Measurements from ENCODE around the gene IRF2BP1. TPM values are rescaled to one million over a fixed set of nuclear protein-coding genes. Genes with fewer than 3 reads are reported as not detected.

The IRF2BP1 gene
- total RNA-seq, 2 donors from 2014 or later = 25.0 to 25.5 TPM

DNA sequence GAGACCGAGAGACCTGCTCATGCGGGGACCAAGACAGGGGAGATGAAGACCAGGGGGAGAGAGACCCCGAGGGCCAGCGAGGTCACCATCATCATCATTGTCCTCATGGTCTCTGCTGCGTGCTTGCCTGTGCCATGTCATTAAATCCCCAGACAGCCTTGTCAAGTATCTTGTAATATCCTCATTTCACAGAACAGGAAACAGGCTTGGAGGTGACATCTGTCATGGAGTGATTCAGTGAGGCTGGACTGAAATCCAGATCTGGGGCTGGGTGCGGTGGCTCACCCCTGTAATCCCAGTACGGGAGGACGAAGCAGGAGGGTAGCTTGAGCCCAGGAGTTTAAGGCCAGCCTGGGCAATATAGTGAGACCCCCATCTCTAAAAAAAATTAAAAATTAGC is 34.5 kb upstream of the IRF2BP1 start:
- H3K4me3 ChIP-seq = no peak overlapping the region
- H3K36me3 ChIP-seq = no peaks in the 10 kb centered on the region
- no peak for DNase-seq (ENCODE audit: low spot score)
- no peaks in the 10 kb centered on the region for H3K27me3 ChIP-seq (replicated peaks; ENCODE audit: insufficient read depth)
- no peak for ATAC-seq (ENCODE audit: insufficient number of reproducible peaks, low FRiP score, low read depth)
- no peaks in the 10 kb centered on the region for H3K4me1 ChIP-seq (ENCODE audit: control insufficient read depth in 1 of 2, low read depth in 2 of 2)
- no peak overlapping the region for H3K27ac ChIP-seq
- H3K9me3 ChIP-seq = no peaks in the 10 kb centered on the region
- TF ChIP-seq, protein P1, sequence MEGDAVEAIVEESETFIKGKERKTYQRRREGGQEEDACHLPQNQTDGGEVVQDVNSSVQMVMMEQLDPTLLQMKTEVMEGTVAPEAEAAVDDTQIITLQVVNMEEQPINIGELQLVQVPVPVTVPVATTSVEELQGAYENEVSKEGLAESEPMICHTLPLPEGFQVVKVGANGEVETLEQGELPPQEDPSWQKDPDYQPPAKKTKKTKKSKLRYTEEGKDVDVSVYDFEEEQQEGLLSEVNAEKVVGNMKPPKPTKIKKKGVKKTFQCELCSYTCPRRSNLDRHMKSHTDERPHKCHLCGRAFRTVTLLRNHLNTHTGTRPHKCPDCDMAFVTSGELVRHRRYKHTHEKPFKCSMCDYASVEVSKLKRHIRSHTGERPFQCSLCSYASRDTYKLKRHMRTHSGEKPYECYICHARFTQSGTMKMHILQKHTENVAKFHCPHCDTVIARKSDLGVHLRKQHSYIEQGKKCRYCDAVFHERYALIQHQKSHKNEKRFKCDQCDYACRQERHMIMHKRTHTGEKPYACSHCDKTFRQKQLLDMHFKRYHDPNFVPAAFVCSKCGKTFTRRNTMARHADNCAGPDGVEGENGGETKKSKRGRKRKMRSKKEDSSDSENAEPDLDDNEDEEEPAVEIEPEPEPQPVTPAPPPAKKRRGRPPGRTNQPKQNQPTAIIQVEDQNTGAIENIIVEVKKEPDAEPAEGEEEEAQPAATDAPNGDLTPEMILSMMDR (IDR thresholded peaks at IDR 0.05) = no peak

DNA sequence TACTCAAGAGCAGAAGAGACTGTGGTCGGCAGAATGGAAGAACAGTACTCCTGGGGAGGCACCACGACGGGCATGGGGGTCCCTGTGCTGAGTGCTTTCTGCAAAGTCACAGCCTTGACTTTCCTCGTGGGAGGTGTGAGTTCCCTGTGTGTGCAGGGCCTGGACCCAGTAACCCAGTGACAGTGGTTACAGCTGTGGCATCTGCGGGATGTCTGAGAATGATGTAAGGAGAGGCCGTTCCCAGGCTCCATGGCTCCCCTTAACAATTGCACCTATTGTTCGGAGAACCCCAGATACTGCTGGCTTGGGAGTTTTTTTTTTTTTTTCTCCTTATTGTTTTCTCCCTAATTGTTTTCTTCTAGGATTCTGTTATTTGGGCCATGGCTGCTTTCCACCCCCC is 33.7 kb upstream of the IRF2BP1 start:
- TF ChIP-seq, protein P1 (IDR thresholded peaks at IDR 0.05) = no peak
- no peak overlapping the region for H3K27ac ChIP-seq
- no peaks in the 10 kb centered on the region for H3K27me3 ChIP-seq (replicated peaks; ENCODE audit: insufficient read depth)
- no peak for DNase-seq (ENCODE audit: low spot score)
- H3K4me3 ChIP-seq = no peak overlapping the region
- H3K36me3 ChIP-seq = no peaks in the 10 kb centered on the region
- no peaks in the 10 kb centered on the region for H3K4me1 ChIP-seq (ENCODE audit: control insufficient read depth in 1 of 2, low read depth in 2 of 2)
- H3K9me3 ChIP-seq = no peaks in the 10 kb centered on the region
- ATAC-seq (ENCODE audit: insufficient number of reproducible peaks, low FRiP score, low read depth) = no peak

DNA sequence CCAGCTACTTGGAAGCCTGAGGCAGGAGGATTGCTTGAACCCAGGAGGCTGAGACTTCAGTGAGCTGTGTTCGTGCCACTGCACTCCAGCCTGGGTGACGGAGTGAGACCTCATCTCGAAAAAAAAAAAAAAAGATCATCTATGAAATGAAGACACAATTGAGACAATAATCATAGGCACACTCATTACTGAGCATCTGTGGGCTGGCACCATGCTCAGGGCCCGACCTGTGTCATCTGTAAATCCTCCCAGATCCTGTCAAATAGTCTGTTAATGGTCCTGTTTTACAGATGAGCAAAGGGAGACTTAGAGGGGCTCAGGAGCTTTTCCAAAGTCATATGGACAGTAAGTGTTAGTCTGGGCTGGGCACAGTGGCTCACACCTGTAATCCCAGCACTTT is 32.8 kb upstream of the IRF2BP1 start:
- H3K4me3 ChIP-seq = no peak overlapping the region

DNA sequence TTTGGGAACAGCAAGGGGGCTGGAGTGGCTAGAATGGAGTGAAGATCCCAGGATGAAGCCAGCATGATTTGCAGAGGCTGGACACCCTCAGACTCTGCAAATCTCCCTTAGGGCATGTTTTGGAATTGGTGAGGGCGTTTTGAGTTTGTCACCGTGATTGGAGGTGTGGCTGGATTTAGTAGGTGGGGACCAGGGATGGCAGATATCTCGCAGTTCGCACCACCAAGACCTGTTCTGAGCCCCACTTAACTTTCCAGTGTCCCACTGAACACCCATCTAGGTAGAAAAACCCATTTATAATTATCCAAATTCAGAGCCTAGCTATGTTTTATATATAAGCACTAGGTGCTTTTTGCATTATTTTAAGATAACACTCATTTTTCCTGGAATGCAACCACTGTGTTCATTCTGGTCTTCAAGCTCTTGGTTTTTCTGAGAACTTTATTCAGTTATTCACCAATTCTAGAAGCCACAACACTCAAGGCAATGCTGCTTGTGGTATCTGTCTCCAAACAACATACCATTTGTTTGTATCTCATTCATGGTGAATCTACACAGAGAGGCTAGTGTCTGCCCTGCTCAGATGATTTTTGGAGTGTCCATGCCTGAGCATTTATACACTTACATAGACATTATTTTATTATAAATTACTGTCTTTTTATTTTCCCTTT is 31.6 kb upstream of the IRF2BP1 start:
- TF ChIP-seq, protein P1 (IDR thresholded peaks at IDR 0.05) = no peak
- H3K36me3 ChIP-seq = no peaks in the 10 kb centered on the region
- H3K27ac ChIP-seq = no peak overlapping the region
- ATAC-seq (ENCODE audit: insufficient number of reproducible peaks, low FRiP score, low read depth) (no peak), DNase-seq (ENCODE audit: low spot score) (no peak)
- no peaks in the 10 kb centered on the region for H3K27me3 ChIP-seq (replicated peaks; ENCODE audit: insufficient read depth)
- no peaks in the 10 kb centered on the region for H3K4me1 ChIP-seq (ENCODE audit: control insufficient read depth in 1 of 2, low read depth in 2 of 2)
- no peaks in the 10 kb centered on the region for H3K9me3 ChIP-seq
- H3K4me3 ChIP-seq = no peak overlapping the region

More for the DNA sequence above, 32.8 kb upstream of the IRF2BP1 start:
- Histone ChIP-seq H3K27me3 (replicated peaks; ENCODE audit: insufficient read depth) (no peaks in the 10 kb centered on the region), H3K27ac (no peak overlapping the region), H3K4me1 (ENCODE audit: control insufficient read depth in 1 of 2, low read depth in 2 of 2) (no peaks in the 10 kb centered on the region), H3K36me3 (no peaks in the 10 kb centered on the region), H3K9me3 (no peaks in the 10 kb centered on the region)
- DNase-seq (ENCODE audit: low spot score) (no peak), ATAC-seq (ENCODE audit: insufficient number of reproducible peaks, low FRiP score, low read depth) (no peak)
- TF ChIP-seq, protein P1 (IDR thresholded peaks at IDR 0.05) = no peak

DNA sequence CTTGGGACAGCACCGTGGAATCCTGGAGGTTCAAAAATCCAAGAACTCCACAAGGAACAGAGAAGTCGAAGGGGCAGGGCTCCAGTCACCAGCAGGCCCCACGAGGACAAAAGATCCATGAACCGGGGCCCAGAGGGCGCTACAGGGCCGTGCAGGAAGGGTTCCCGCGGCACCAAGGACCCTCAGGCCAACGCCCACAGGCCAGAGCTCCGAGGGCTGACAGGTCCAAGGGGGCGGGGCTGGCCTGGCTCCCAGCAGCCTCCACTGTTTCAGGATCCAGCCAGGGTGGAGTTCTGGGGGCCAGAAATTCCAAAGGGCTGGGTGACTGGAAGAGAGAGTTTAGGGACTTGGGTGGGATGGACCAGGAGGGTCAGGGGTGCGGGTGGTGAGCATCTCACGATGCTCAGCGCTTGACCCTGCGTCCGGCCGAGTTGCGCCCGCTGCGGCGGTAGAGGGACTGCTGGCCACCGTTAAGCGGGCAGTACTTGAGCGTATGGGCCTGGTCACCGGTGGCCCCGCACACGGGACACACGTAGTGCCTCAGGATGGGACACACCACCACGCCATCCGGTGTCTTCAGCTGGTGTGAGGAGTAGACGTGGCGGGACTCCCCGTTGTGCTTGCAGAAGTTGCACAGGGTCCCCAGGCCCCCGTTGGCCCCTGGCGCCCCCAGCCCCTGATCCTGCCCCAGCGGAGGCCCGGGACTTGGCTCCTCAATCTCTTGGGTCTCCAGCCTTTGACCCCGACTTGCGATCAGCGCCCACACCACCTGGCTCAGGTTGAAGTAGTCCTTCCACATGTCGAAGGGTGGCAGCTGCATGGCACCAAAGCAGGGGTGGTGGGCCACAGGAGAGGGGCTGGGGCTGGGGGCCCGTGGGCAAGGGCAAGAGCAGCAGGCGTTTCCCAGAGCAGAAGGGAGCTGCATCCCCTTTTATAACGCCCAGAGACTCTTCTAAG is 28.2 kb upstream of the IRF2BP1 start, which contains the start of gene NANOS2:
Gene NANOS2, minus strand, starts transcription at position 905 of the 957 bp plus-strand sequence. Its CDS starts 85 bp downstream, at position 820.
- H3K4me1 ChIP-seq (ENCODE audit: control insufficient read depth in 1 of 2, low read depth in 2 of 2) = no peaks in the 10 kb centered on the region
- no peak within 1 kb of the TSS for H3K27ac ChIP-seq
- no peaks in the 10 kb centered on the region for H3K27me3 ChIP-seq (replicated peaks; ENCODE audit: insufficient read depth)
- H3K9me3 ChIP-seq = no peaks in the 10 kb centered on the region
- H3K36me3 ChIP-seq = no peaks in the 10 kb centered on the region
- TF ChIP-seq, protein P1 (IDR thresholded peaks at IDR 0.05) = no peak
- ATAC-seq (ENCODE audit: insufficient number of reproducible peaks, low FRiP score, low read depth) = no peak
- H3K4me3 ChIP-seq = no peak within 1 kb of the TSS
- no peak for DNase-seq (ENCODE audit: low spot score)
